ENCODE results near the gene SYTL3.

SYTL3 gene

DNA sequence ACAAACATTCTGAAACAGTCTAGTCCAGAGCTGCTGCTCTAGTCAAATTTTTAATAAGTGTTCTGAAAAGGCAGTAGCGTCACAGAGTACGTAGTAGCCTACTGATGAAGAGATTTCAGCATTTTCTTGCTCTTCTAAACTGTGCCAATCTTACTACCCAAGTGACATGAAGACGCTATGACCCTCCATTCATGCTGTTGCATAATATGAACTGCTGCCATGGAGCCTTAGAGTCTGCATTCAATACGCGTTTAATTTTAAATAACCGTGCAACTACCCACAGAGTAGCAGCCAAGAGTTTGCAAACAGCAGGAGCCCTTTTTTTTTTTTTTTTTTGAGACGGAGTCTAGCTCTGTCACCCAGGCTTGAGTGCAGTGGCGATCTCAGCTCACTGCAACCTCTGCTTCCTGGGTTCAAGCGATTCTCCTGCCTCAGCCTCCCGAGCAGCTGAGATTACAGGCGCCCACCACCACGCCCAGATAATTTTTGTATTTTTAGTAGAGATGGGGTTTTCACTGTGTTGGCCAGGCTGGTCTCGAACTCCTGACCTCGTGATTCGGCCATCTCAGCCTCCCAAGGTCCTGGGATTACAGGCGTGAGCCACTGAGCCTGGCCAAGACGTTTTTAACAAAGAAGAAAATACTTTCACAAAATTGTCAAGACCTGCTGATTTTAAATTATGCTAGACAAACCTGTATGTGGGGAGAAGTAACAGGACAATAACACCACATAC lies 125.0 kb downstream of the SYTL3 start:
- no peaks in the 10 kb centered on the region for H3K27me3 Mint-ChIP-seq
- peaks cover 11% of the 10 kb centered on the region for H3K36me3 Mint-ChIP-seq
- no peak overlapping the region for H3K4me3 Mint-ChIP-seq
- no peaks in the 10 kb centered on the region for H3K9me3 Mint-ChIP-seq (ENCODE audit: low read depth)
- peaks cover 59% of the 10 kb centered on the region for H3K4me1 Mint-ChIP-seq (ENCODE audit: low read depth)
- H3K27ac Mint-ChIP-seq: peak overlapping the region; percentile 35

DNA sequence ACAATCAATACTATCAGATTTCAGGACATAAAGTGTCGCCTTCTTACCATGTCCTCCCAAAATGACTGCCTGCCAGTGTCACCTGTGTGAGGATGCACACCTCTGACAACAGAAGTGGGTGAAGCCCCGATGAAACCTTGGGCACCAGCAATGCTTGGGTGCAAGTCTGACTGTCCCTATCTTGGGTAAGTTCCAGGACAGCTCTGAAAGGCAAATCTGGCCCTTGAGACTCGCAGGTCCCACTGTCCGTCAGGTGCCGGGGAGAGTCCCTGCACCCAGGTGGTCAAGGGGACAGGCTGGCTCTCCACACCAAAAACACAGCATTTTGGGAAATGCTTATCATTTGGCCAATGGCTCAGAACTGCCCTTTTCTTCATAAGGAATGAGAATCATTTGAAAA lies 126.0 kb downstream of the SYTL3 start:
- Mint-ChIP-seq H3K9me3 (ENCODE audit: low read depth) (no peaks in the 10 kb centered on the region), H3K27me3 (no peaks in the 10 kb centered on the region), H3K27ac (no peak overlapping the region), H3K36me3 (peaks cover 11% of the 10 kb centered on the region), H3K4me1 (ENCODE audit: low read depth) (peaks cover 57% of the 10 kb centered on the region), H3K4me3 (no peak overlapping the region)

DNA sequence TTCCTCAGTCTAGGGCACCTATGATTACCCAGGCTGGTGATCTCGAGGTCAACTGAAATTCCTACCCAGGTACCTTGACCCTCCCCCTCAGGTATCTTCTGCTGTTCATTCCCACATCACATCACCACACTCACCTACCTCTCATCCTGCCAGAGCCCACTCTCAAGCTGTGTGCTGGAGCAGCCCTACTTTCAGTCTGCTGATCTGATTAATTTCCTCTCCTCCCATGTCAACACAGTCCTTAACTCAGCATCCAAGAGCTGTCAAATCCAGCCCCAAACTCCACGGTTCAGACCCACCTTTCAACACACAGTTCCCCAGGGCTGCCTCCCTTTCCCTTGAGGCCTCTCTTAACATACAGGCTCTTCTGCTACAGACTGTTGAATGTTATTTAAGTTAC lies 126.9 kb downstream of the SYTL3 start:
- Mint-ChIP-seq H3K36me3 (peaks cover 11% of the 10 kb centered on the region), H3K27ac (peak overlapping the region; percentile 36), H3K27me3 (no peaks in the 10 kb centered on the region), H3K4me1 (ENCODE audit: low read depth) (peaks cover 55% of the 10 kb centered on the region), H3K4me3 (no peak overlapping the region), H3K9me3 (ENCODE audit: low read depth) (no peaks in the 10 kb centered on the region)

DNA sequence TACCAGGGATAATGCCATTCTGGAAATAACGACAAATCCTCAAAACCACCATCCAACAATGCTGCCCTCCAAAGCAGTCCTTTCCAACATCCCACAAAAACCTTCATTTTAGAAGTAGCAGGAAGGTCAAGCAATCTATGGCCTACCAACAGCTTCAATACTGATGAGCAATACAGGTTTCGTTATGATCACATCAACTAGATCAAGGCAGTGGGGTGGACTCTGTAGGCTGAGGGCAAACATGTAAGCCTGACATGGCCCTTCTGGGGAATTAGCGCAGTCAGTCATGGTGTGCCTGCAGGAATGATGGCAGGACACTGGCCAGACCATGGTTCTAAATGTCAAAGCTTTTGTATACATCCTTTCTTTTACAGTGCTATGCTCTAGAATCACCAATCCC lies 127.7 kb downstream of the SYTL3 start:
- no peaks in the 10 kb centered on the region for H3K9me3 Mint-ChIP-seq (ENCODE audit: low read depth)
- no peak overlapping the region for H3K4me3 Mint-ChIP-seq
- peaks cover 12% of the 10 kb centered on the region for H3K36me3 Mint-ChIP-seq
- peak overlapping the region; percentile 36 for H3K27ac Mint-ChIP-seq
- no peaks in the 10 kb centered on the region for H3K27me3 Mint-ChIP-seq
- H3K4me1 Mint-ChIP-seq (ENCODE audit: low read depth): peaks cover 47% of the 10 kb centered on the region

DNA sequence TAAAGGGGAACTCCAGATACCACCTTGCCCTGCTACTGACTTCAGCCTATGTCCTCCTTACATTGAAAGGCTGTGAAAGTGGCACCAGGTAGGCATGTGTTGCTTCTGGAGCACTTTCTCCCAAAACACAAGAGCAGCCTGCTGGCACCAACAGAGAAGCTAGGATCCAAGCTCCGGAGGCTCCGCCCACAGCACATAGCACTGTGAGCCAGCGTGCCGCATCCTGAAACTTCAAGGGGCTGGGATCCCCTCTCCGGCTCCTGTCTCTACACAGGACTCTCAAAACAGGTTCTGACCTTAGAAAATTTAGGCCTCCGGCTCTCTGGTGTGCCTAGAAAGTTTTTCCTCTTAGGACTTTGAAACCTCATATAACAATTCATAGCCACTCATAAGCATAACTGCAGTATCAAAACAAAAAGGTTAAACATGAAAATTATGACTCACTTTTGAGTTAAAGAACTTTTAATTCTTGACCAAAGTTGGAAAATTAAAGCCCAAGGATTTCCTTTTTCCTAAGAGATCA lies 128.2 kb downstream of the SYTL3 start:
- Mint-ChIP-seq H3K27ac (peak overlapping the region; percentile 36), H3K9me3 (ENCODE audit: low read depth) (no peaks in the 10 kb centered on the region), H3K4me1 (ENCODE audit: low read depth) (peaks cover 42% of the 10 kb centered on the region), H3K27me3 (no peaks in the 10 kb centered on the region), H3K4me3 (no peak overlapping the region), H3K36me3 (peaks cover 12% of the 10 kb centered on the region)

DNA sequence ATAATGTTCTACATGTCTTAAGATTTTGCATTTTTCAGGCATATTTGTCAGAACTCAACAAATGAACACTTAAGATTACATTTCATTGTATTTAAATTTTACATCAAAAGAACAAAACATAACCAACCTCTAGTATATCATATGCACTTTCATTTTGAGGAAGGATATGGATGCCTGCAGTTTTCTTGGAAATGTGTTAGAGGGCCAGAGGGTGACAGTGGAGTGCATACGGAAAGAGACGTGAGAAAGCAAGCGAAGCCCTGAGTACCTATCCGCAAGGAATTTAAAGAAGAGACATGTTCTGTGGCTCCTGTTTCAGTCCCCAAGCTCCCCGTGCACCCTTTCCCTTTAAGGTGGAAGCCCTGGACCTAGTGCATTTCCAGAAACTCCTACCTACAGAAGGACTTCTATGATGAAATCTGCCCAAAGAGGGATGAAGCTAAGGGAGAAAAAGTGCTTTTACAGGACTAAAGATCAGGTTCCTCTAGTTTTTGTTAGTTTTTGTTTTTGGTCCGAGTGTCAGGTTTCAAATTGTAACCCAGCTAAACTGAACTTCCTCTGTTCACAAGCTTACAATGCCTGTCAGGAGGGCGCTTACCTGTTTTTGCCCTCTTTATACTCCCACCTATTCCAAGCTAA lies 130.5 kb downstream of the SYTL3 start:
- peaks cover 39% of the 10 kb centered on the region for H3K4me1 Mint-ChIP-seq (ENCODE audit: low read depth)
- peaks cover 15% of the 10 kb centered on the region for H3K36me3 Mint-ChIP-seq
- H3K9me3 Mint-ChIP-seq (ENCODE audit: low read depth): no peaks in the 10 kb centered on the region
- no peak overlapping the region for H3K4me3 Mint-ChIP-seq
- no peak overlapping the region for H3K27ac Mint-ChIP-seq
- no peaks in the 10 kb centered on the region for H3K27me3 Mint-ChIP-seq

DNA sequence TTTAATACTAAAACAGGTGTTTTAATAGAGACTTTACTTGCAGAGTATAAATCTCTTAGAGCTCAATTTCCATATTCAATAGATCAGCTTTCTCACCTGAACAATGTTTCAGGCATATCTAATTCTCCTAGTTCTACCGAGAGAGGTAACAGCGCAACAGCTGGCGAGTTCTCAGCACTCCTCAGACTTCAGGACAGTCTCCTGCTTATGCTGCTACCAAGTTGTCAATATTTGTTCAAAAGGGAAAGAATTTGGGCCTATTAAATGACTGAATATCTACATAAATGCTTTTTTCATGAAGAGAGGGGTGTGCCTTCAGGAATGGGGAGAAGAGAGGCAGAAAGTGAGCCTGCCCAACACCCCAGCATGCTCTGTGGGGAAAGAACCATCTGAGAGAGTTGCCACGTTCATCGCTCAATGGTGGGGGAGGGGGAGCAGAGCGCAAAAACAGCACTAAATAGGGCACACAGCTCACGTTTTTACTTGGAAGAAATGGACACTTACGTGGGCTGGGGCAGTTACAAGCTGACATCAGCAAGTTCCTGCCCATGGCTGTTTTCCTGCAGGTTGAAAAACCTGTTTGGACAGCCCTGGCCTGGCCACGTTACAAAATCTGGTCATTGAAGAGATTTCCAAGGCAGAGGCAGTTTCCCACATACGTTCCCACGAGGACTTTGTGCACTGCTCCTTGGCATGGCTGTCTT lies 131.3 kb downstream of the SYTL3 start:
- no peaks in the 10 kb centered on the region for H3K9me3 Mint-ChIP-seq (ENCODE audit: low read depth)
- no peak overlapping the region for H3K27ac Mint-ChIP-seq
- H3K27me3 Mint-ChIP-seq: no peaks in the 10 kb centered on the region
- H3K36me3 Mint-ChIP-seq: peaks cover 15% of the 10 kb centered on the region
- no peak overlapping the region for H3K4me3 Mint-ChIP-seq
- H3K4me1 Mint-ChIP-seq (ENCODE audit: low read depth): peaks cover 36% of the 10 kb centered on the region

DNA sequence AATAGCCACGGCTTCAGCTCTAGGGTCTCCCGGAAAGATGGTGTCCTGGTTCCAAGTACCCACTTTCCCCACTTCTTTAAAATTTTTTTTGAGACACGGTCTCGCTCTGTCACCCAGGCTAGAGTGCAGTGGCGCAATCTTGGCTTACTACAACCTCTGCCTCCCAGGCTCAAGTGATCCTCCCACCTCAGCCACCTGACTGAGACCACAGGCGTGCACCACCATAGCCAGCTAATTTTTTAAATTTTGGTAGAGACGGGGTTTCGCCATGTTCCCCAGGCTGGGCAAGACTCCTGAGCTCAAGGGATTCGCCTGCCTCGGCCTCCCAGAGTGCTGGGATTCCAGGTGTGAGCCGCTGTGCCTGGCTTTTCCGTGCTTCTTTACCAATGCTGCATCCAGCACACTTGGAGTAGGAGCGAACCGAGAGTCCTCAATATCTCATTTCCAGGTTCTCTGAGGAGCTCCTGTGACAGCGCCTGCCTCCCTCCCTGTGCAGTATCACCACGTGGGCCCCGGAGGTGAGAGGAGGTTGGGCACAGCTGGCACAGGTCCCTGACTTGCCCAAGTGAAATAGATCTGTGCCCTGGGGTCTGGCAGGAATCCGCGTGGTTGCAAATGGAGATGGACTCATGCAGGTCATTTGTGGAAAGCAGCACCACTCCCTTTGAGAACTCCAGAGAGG lies 132.0 kb downstream of the SYTL3 start:
- H3K27me3 Mint-ChIP-seq: no peaks in the 10 kb centered on the region
- H3K4me3 Mint-ChIP-seq: no peak overlapping the region
- no peak overlapping the region for H3K27ac Mint-ChIP-seq
- peaks cover 21% of the 10 kb centered on the region for H3K36me3 Mint-ChIP-seq
- no peaks in the 10 kb centered on the region for H3K9me3 Mint-ChIP-seq (ENCODE audit: low read depth)
- peaks cover 42% of the 10 kb centered on the region for H3K4me1 Mint-ChIP-seq (ENCODE audit: low read depth)

DNA sequence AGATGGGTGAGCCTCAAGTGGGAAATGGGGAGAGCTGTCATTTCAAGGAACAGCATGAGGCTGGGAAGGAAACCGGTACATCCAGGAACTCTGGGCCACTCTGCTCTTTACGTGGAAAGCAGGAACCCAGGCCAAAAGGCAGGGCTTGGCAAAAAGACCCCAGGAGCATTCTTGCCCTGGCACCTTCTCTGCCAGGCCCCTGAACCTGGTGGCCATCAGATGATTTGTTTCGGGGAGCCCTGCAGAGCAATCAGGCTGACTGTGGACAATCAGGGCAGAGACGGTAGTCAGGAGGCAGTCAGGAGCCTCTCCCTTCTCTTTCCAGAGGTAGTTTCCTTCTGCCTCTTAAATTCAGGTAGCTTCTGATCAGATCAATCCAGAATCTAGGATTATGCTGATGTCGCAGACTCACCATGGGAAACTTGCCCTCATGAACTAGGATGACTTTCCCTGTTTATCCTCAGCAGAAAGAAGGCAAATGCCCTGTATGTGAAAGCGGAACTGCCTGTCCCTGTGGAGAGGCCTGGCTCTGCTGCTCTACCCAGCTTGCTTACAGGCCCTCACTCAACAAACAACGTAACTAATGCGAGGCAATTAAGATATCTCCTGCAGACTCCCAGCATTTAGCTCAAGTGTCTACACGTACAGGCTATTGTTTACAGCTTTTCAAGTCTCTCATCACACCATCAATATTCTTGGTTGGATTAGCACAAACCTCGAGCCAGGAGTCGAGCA lies 132.7 kb downstream of the SYTL3 start:
- peaks cover 19% of the 10 kb centered on the region for H3K36me3 Mint-ChIP-seq
- H3K27me3 Mint-ChIP-seq: no peaks in the 10 kb centered on the region
- H3K4me1 Mint-ChIP-seq (ENCODE audit: low read depth): peaks cover 43% of the 10 kb centered on the region
- H3K9me3 Mint-ChIP-seq (ENCODE audit: low read depth): no peaks in the 10 kb centered on the region
- no peak overlapping the region for H3K4me3 Mint-ChIP-seq
- no peak overlapping the region for H3K27ac Mint-ChIP-seq

DNA sequence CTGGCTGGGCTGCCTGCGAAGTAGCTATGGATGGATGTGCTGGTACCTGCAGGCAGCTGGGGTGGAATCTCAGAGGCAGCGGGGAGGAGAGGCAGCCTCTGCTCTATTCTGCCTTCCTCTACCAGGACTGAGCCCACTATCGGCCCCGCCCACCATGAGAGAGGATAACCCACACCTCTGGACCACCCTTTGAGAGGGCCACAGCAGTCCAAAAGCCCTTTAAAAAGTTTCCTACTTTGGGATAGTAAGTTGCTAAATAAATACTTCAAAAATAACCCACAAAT lies 133.3 kb downstream of the SYTL3 start:
- no peak overlapping the region for H3K4me3 Mint-ChIP-seq
- H3K27ac Mint-ChIP-seq: no peak overlapping the region

DNA sequence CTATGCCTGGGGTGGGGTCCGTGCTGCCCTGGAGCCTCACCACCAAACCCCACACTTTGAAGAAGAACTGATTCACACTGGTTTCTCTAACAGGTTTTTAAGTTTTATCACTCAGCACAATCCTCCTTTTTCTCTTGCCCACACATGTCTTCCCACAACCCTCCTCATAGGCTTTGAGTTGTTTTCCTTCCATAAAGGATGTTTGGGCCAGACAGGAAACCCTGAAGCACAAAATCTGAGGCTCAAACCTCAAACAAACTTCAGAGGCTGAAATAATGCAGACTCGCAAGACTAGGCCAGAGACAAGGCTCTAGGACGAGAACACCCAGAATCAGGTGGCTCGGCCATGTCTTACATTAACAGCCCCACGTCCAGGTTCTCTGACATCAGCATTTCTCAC lies 134.0 kb downstream of the SYTL3 start:
- no peaks in the 10 kb centered on the region for H3K27me3 Mint-ChIP-seq
- H3K4me1 Mint-ChIP-seq (ENCODE audit: low read depth): peaks cover 41% of the 10 kb centered on the region
- H3K36me3 Mint-ChIP-seq: peaks cover 20% of the 10 kb centered on the region
- H3K4me3 Mint-ChIP-seq: no peak overlapping the region
- H3K9me3 Mint-ChIP-seq (ENCODE audit: low read depth): no peaks in the 10 kb centered on the region
- peak overlapping the region; percentile 41 for H3K27ac Mint-ChIP-seq

More for the DNA sequence above, 133.3 kb downstream of the SYTL3 start:
- H3K36me3 Mint-ChIP-seq: peaks cover 19% of the 10 kb centered on the region
- peaks cover 42% of the 10 kb centered on the region for H3K4me1 Mint-ChIP-seq (ENCODE audit: low read depth)
- no peaks in the 10 kb centered on the region for H3K9me3 Mint-ChIP-seq (ENCODE audit: low read depth)
- no peaks in the 10 kb centered on the region for H3K27me3 Mint-ChIP-seq

DNA sequence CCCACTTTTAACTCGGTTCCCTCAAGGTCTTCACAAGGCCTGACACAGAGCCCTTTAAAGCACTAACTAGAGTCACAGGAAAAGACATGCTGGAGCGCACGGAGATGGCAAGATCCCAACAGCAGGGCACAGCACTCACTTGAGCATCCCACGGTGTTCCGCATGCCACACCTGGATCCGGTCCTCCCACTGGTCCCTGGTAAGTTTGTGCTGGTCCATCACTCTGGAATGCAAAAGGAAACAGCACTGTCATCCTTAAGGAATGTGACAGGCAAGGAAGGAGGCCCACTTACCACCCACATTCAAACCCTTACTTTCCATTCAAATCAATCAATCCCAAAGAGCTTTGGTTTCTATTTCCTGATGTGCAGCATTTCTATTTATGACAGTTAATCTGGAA lies 134.7 kb downstream of the SYTL3 start:
- peaks cover 43% of the 10 kb centered on the region for H3K4me1 Mint-ChIP-seq (ENCODE audit: low read depth)
- no peaks in the 10 kb centered on the region for H3K27me3 Mint-ChIP-seq
- H3K36me3 Mint-ChIP-seq: peaks cover 15% of the 10 kb centered on the region
- H3K27ac Mint-ChIP-seq: no peak overlapping the region
- no peaks in the 10 kb centered on the region for H3K9me3 Mint-ChIP-seq (ENCODE audit: low read depth)
- H3K4me3 Mint-ChIP-seq: no peak overlapping the region

DNA sequence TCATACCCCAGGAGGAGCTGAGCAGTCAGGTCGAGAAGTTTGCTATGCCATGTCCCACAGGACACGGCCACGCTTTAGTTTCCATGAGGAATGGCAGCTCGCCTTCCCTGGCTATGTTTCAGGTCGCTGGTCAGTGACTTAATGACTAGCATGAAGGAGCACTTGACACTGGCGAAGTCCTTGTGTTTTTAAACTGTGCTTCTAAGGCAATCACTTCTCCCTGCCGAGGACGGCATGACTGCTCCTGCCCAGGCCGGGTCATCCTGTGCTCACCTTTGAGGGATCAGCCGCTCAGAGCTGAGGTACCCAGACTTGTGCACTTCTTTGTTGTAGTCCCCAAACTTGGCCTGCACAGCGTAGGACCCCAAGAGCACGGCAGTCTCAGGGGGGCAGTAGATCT lies 135.2 kb downstream of the SYTL3 start:
- Mint-ChIP-seq H3K27me3 (no peaks in the 10 kb centered on the region), H3K4me1 (ENCODE audit: low read depth) (peaks cover 48% of the 10 kb centered on the region), H3K9me3 (ENCODE audit: low read depth) (no peaks in the 10 kb centered on the region), H3K36me3 (peaks cover 18% of the 10 kb centered on the region), H3K4me3 (no peak overlapping the region), H3K27ac (no peak overlapping the region)

DNA sequence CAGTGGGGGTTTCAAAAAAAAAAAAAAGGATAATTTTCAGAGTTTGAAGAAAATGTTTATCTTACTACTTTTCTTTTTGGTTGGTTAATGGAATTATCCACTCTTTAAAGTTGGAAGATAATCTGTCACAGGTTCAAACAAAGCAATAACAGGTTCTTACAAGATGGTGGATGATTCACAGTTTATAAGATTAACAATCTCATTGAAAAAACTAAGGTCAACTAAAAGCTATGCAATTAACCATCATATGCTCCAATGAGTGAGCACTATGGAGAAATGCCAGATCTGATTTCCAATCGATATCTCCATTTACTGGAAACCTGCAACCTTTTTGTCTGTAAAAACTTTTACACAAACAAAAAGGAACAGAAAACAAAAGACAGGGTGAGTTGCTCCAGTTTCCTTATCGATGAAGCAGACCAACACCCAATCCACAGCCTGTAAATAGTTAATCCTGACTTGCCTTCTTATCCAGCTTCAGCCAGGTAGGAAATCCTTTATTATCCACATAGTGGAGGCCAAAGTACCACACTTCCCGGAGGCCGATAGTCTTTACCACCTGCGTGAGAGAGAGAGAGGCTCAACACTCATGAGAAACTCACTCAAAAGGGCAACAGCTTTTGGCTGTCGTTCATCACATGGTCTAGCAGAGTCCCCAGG lies 136.9 kb downstream of the SYTL3 start:
- Mint-ChIP-seq H3K4me3 (no peak overlapping the region), H3K9me3 (ENCODE audit: low read depth) (no peaks in the 10 kb centered on the region), H3K27ac (peak overlapping the region; percentile 46)

More for the DNA sequence above, 136.9 kb downstream of the SYTL3 start:
- Mint-ChIP-seq H3K27me3 (no peaks in the 10 kb centered on the region), H3K4me1 (ENCODE audit: low read depth) (peaks cover 57% of the 10 kb centered on the region), H3K36me3 (peaks cover 18% of the 10 kb centered on the region)

All from activated naive CD8-positive, alpha-beta T cell (primary cell).